Measurements from ENCODE around the gene ZNF653. TPM values are rescaled to one million over a fixed set of nuclear protein-coding genes. Genes with fewer than 3 reads are reported as not detected.

The ZNF653 gene
- total RNA-seq, 2 experiments from 2014 or later = 14.1 to 21.5 TPM

- Histone ChIP-seq H3K4me3 (ENCODE audit: low read depth, low read length, poor library complexity, severe bottlenecking) (no peak overlapping the region), H3K27ac (ENCODE audit: low read depth, low read length, poor library complexity, severe bottlenecking) (no peak overlapping the region), H2AFZ (ENCODE audit: low read length) (no peak overlapping the region), H3K36me3 (ENCODE audit: insufficient read depth, low read length) (0 out of 2 replicates have a peak, but pooled peaks cover 5% of the 10 kb centered on the region), H3K4me2 (ENCODE audit: low read length) (peak overlapping the region; percentile 74), H3K4me1 (ENCODE audit: insufficient read depth, low read length, poor library complexity, severe bottlenecking) (peaks cover 23% of the 10 kb centered on the region), H3K9me3 (ENCODE audit: low read length) (no peaks in the 10 kb centered on the region), H4K20me1 (ENCODE audit: insufficient read depth, low read length) (no peaks in the 10 kb centered on the region), H3K9me2 (ENCODE audit: insufficient read depth, low read length) (no peaks in the 10 kb centered on the region), H3K79me2 (ENCODE audit: insufficient read depth, low read depth, low read length) (no peaks in the 10 kb centered on the region)
- intact Hi-C loops (cut with micrococcal nuclease; ENCODE audit: unreplicated experiment) = loop anchor here (2.0 kb wide), 2 partner anchors 31 to 191 kb away; no protein-coding TSS in a partner anchor
- ChIA-PET POLR2A (interaction anchor here (0.8 to 1.4 kb wide), 3 partner anchors 100 to 137 kb away, joined by 4 to 7 read pairs (median 5); partner anchors contain the start of genes CCDC159 and EPOR), CTCF (ENCODE audit: unreplicated experiment) (interaction anchor here (0.9 to 1.6 kb wide), 4 partner anchors 38 to 107 kb away, joined by 3 to 11 read pairs (median 8); no protein-coding TSS in a partner anchor)
- BruUV-seq (replicated peaks) = no TSS peak
- DNase-seq (ENCODE audit: low spot score) = no peak
- TF ChIP-seq CTCF (conservative IDR thresholded peaks at IDR 0.05; ENCODE audit: low read length) (no peak), EZH2phosphoT487 (IDR thresholded peaks at IDR 0.05; ENCODE audit: borderline replicate concordance, low read depth, low read length) (no peak)
Observed at GRCh38 chr19:11483366-11484111, 22.1 kb downstream of the ZNF653 start.

- CTCF ChIA-PET (ENCODE audit: unreplicated experiment) = interaction anchor here (0.9 to 1.6 kb wide), 5 partner anchors 30 to 106 kb away, joined by 3 to 11 read pairs (median 7); no protein-coding TSS in a partner anchor
- Histone ChIP-seq H2AFZ (ENCODE audit: low read length) (peak overlapping the region; percentile 73), H3K36me3 (ENCODE audit: insufficient read depth, low read length) (0 out of 2 replicates have a peak, but pooled peaks cover 5% of the 10 kb centered on the region), H3K4me2 (ENCODE audit: low read length) (peak overlapping the region; percentile 74), H3K79me2 (ENCODE audit: insufficient read depth, low read depth, low read length) (no peaks in the 10 kb centered on the region), H4K20me1 (ENCODE audit: insufficient read depth, low read length) (no peaks in the 10 kb centered on the region), H3K4me1 (ENCODE audit: insufficient read depth, low read length, poor library complexity, severe bottlenecking) (peaks cover 23% of the 10 kb centered on the region), H3K27ac (ENCODE audit: low read depth, low read length, poor library complexity, severe bottlenecking) (peak overlapping the region; percentile 65), H3K9me2 (ENCODE audit: insufficient read depth, low read length) (no peaks in the 10 kb centered on the region), H3K4me3 (ENCODE audit: low read depth, low read length, poor library complexity, severe bottlenecking) (peak overlapping the region; percentile 65), H3K9me3 (ENCODE audit: low read length) (no peaks in the 10 kb centered on the region)
- TF ChIP-seq CTCF (conservative IDR thresholded peaks at IDR 0.05; ENCODE audit: low read length) = peak; percentile 89
- no peak for TF ChIP-seq EZH2phosphoT487 (IDR thresholded peaks at IDR 0.05; ENCODE audit: borderline replicate concordance, low read depth, low read length)
- POLR2A ChIA-PET = interaction anchor here (0.8 to 1.4 kb wide), 4 partner anchors 99 to 136 kb away, joined by 4 to 8 read pairs (median 6); partner anchors contain the start of genes CCDC159 and EPOR
- intact Hi-C loops (cut with micrococcal nuclease; ENCODE audit: unreplicated experiment) = loop anchor here (1.0 to 2.0 kb wide), 4 partner anchors 30 to 190 kb away; partner anchors contain the start of gene ECSIT
- no TSS peak for BruUV-seq (replicated peaks)
- peak; percentile 95 for DNase-seq (ENCODE audit: low spot score)
Observed at GRCh38 chr19:11482384-11483050, 23.1 kb downstream of the ZNF653 start.

Measured in OCI-LY7 (cell line).